H54 (cell line): ENCODE measurements around the gene ABCC1.
A peak's percentile ranks its signal among the peaks of the same experiment; 100 is the strongest.
"Not testable (repeated sequence)": the region's sequence is repeated elsewhere in the genome, so short reads cannot be mapped to it uniquely, and the experiment has no call there.

ENCODE experiments used
- DNase-seq: peaks from one replicate; pipeline ENCODE4 v3.0.0; 2011; ENCODE audit warnings: low spot score, mixed read lengths; ENCODE audit not compliant: insufficient read length
- FAIRE-seq: peaks from 3 replicates; lab custom pipeline; 2011; peaks lifted over from hg19 to GRCh38; lab: Jason Lieb, UNC
- POLR2A ChIP-seq: IDR thresholded peaks from 2 replicates; pipeline ENCODE4 v1.6.1; 2011; ENCODE audit warnings: low read depth, mild to moderate bottlenecking, low read length

ABCC1 gene

GRCh38 chr16:15952265-15952711, 2.9 kb downstream of the ABCC1 start:
- no peak for DNase-seq
- no peak for TF ChIP-seq POLR2A
- FAIRE-seq: no peak

GRCh38 chr16:15953477-15953876, 4.1 kb downstream of the ABCC1 start:
- DNase-seq (no peak), FAIRE-seq (no peak)
- TF ChIP-seq POLR2A: no peak

- no peak for TF ChIP-seq POLR2A
- no peak for DNase-seq
- FAIRE-seq: no peak
Measured at GRCh38 chr16:15953929-15954813, 4.8 kb downstream of the ABCC1 start.

DNA sequence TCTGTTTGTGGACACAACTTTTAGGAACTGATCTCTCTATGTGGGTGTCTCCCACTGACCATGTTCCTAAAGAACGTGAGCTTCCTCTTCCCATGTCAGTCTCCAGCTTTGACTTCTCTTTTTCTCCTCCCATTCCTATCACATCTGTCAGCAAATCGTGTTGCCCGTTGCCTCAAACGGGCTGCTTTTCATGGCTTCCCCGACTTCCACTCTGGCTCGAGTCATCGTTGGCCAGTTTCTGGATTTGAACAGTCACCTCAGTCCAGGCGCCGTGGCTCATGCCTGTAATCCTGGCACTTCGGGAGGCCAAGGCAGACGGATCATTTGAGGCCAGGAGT, 5.4 kb downstream of the ABCC1 start:
- no peak for FAIRE-seq
- TF ChIP-seq POLR2A: no peak
- DNase-seq: no peak

GRCh38 chr16:15955425-15955824, 6.0 kb downstream of the ABCC1 start:
- FAIRE-seq: no peak
- DNase-seq: no peak
- no peak for TF ChIP-seq POLR2A

GRCh38 chr16:15956106-15956505, 6.7 kb downstream of the ABCC1 start:
- DNase-seq, FAIRE-seq: not testable (repeated sequence)

- FAIRE-seq (no peak), DNase-seq (no peak)
- no peak for TF ChIP-seq POLR2A
Measured at GRCh38 chr16:15958703-15959348, 9.4 kb downstream of the ABCC1 start.

DNA sequence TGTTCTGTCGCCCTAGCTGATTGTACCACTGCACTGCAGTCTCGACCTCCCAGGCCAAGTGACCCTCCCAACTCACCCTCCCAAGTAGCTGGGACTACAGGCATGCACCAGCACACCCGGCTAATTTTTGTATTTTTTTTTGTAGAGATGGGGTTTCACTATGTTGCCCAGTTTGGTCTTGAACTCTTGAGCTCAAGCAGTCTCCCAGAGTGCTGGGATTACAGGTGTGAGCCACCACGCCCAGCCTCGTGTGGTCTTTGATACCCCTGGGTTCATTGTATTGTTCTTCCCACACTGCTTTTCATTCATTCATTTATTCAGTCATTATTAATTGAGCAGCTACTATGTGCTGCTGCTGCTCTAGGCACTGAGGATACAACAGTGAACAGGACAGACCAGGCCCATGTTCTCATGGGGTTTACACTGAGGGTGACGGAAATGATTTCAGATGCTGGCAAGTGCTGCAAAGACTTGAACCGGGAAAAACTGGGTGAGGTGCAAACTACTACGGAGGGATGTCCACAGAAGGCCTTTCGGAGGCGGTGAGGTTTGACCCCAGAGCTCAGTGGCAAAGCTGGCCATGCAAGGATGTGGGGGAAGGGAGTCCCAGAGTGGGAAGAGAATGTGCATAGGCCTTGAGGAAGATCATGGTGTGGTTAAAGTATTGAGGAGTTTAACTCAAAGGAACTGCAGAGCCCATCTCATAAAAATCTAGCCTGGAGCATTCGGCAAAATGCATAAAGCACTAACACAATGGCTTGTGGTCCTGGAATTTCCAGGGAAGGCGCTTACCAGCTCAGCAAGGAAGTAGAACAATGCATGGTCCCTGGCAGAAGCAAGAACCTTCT, 10.9 kb downstream of the ABCC1 start:
- no peak for TF ChIP-seq POLR2A
- no peak for DNase-seq
- no peak for FAIRE-seq

DNA sequence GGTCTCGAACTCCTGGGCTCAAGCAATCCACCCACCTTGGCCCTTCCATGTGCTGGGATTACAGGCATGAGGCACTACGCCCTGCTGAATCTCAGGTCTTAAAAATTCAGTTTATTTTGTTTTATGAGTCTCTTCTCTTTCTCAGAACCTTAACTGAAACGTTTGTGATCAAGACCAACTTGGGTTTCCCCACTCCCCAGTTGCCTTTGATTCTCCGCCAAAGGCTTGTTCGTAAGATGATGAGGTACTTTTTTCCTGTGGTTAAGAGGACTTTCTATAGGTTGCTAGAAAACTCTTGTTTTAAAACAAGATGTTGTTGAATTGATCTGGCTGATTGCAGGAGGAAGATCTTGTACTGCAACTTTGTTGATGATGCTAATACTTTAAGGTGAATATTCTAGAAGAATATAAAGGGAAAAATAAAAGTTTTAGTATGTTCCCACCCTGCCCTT, 11.7 kb downstream of the ABCC1 start:
- no peak for TF ChIP-seq POLR2A
- no peak for FAIRE-seq
- no peak for DNase-seq

DNA sequence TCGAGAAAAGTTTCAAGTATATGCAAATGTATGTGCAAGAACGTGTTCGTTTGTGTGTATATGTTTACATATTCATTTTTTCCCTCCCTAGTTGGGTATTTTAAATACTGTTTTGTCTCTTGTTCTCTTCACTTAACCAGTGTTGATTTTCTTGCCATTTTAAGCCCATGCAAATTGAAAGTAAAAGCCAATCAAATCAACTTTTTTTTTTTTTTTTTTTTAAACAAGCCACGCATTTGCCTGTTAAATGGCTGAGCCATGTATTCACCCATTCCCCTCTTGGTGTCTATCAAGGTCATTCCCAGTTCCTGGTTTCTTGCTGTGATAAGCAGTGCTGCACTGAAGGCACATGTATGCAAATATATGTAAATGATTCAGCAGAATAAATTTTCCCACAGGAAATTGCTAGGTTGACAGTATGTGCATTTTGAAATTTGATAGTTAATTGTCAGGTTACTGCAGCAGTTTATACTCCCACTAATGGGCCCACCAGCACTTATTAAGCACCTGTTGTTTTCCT, 12.2 kb downstream of the ABCC1 start:
- DNase-seq (no peak), FAIRE-seq (no peak)
- no peak for TF ChIP-seq POLR2A

GRCh38 chr16:15963307-15963910, 14.0 kb downstream of the ABCC1 start:
- no peak for DNase-seq
- no peak for FAIRE-seq
- no peak for TF ChIP-seq POLR2A

- FAIRE-seq (no peak), DNase-seq (no peak)
- TF ChIP-seq POLR2A: no peak
Measured at GRCh38 chr16:15966420-15966819, 17.0 kb downstream of the ABCC1 start.

- FAIRE-seq: peak; percentile 69
- peak; percentile 74 for DNase-seq
- TF ChIP-seq POLR2A: no peak
Measured at GRCh38 chr16:15966836-15967546, 17.6 kb downstream of the ABCC1 start.
